GM12878 (cell line): ENCODE results near the gene TCHP. TPM values are rescaled to one million over a fixed set of nuclear protein-coding genes. Genes with fewer than 3 reads are reported as not detected.

Source experiments
- ATAC-seq: fragments of 200-7000 bp; cut with Tn5 transposase; 3 replicates; pipeline ENCODE4 v1.9.1; 2020; ENCODE audit warnings: mild to moderate bottlenecking, moderate library complexity
- BruUV-seq: library from RNA; stranded (reverse); fragments of 400-500 nt; replicated peaks from 2 replicates; lab custom pipeline; 2021; lab: Mats Ljungman, UMichigan
- CTCF ChIA-PET: fragments of 300-600 bp; sonication (Branson Sonifier 250); formaldehyde crosslinking; extraction: SDS; loops from one replicate; lab custom pipeline; 2021; ENCODE audit warnings: inconsistent platforms; lab: Yijun Ruan, JAX
- POLR2A ChIA-PET: fragments of 350-600 bp; formaldehyde crosslinking; extraction: SDS; loops from one replicate; lab custom pipeline; 2021; ENCODE audit warnings: inconsistent platforms; lab: Charles Lee
- RAD21 ChIA-PET: fragments of 300-600 bp; sonication (Branson Sonifier 250); formaldehyde crosslinking; loops from one replicate; lab custom pipeline; 2023; ENCODE audit warnings: antibody characterized with exemption; ENCODE audit not compliant: unreplicated experiment; lab: Charles Lee
- SMC1A ChIA-PET: fragments of 300-600 bp; sonication (Branson Sonifier 250); formaldehyde crosslinking; loops from one replicate; lab custom pipeline; 2023; ENCODE audit not compliant: unreplicated experiment, uncharacterized antibody; lab: Charles Lee
- DNase-seq: peaks from one replicate; pipeline ENCODE4 v3.0.0-alpha.2; 2011; ENCODE audit warnings: low read depth, low spot score
- FAIRE-seq: peaks from 3 replicates; lab custom pipeline; 2011; peaks lifted over from hg19 to GRCh38; lab: Jason Lieb, UNC
- H2AFZ ChIP-seq: 2 replicates; pipeline ENCODE4 v1.6.0; 2011; ENCODE audit warnings: low read depth, low read length, control low read depth; ENCODE audit not compliant: control insufficient read depth
- H3K27ac ChIP-seq: 2 replicates; pipeline ENCODE4 v1.5.1; 2011; ENCODE audit warnings: control low read depth; ENCODE audit not compliant: control insufficient read depth, insufficient read depth
- H3K27me3 ChIP-seq, 2 experiments: replicated peaks in 1 of 2; 2 replicates each; pipeline versions ENCODE4 v1.6.0 to v1.6.1; 2011; ENCODE audit warnings: low read length in 1 of 2; ENCODE audit not compliant: control insufficient read depth in 2 of 2, insufficient read depth in 2 of 2
- H3K36me3 ChIP-seq, 2 experiments: 2 replicates each; pipeline ENCODE4 v1.5.1; 2011; ENCODE audit warnings: low read length in 1 of 2; ENCODE audit not compliant: control insufficient read depth in 2 of 2, insufficient read depth in 2 of 2
- H3K4me1 ChIP-seq: 2 replicates; pipeline ENCODE4 v1.6.1; 2011; ENCODE audit warnings: mild to moderate bottlenecking, low read length, moderate library complexity, mixed read lengths; ENCODE audit not compliant: control insufficient read depth, insufficient read depth
- H3K4me2 ChIP-seq: 2 replicates; pipeline ENCODE4 v1.6.0; 2011; ENCODE audit warnings: control low read depth; ENCODE audit not compliant: control insufficient read depth, insufficient read depth
- H3K4me3 ChIP-seq: fragments of 200-600 bp; sonication (generic); 2 replicates; pipeline ENCODE4 v1.5.1; 2016
- H3K79me2 ChIP-seq: 2 replicates; pipeline ENCODE4 v1.6.0; 2011; ENCODE audit warnings: low read length; ENCODE audit not compliant: control insufficient read depth, insufficient read depth
- H3K9ac ChIP-seq: 2 replicates; pipeline ENCODE4 v1.8.0; 2011; ENCODE audit warnings: low read length, control low read depth, mixed read lengths; ENCODE audit not compliant: control insufficient read depth, insufficient read depth
- H3K9me3 ChIP-seq: replicated peaks from 3 replicates; pipeline ENCODE4 v1.5.1; 2011; ENCODE audit warnings: mild to moderate bottlenecking, low read length; ENCODE audit not compliant: control insufficient read depth, insufficient read depth
- H4K20me1 ChIP-seq: 2 replicates; pipeline ENCODE4 v1.6.0; 2011; ENCODE audit not compliant: control insufficient read depth, insufficient read depth
- PBX3 ChIP-seq: IDR thresholded peaks from 2 replicates; pipeline ENCODE4 v1.6.1; 2011; ENCODE audit warnings: mild to moderate bottlenecking, low read depth, low read length, moderate library complexity; ENCODE audit not compliant: insufficient replicate concordance
- RFX5 ChIP-seq: IDR thresholded peaks from 2 replicates; pipeline ENCODE4 v1.6.1; 2011; ENCODE audit warnings: low read depth, low read length, improper control_type of control experiment
- RUNX3 ChIP-seq: IDR thresholded peaks from 2 replicates; pipeline ENCODE4 v1.6.1; 2012; ENCODE audit warnings: low read length, inconsistent platforms
- ZNF622 ChIP-seq: fragments of 450-650 bp; IDR thresholded peaks from 2 replicates; pipeline ENCODE4 v1.6.1; 2017; ENCODE audit warnings: mild to moderate bottlenecking, inconsistent platforms
- WGBS: methylation state at CpG from one replicate; pipeline ENCODE4 v1.1.6; 2016; ENCODE audit warnings: low lambda C conversion rate; ENCODE audit not compliant: insufficient replicate concordance, insufficient coverage; ENCODE audit errors: missing lambda C conversion rate; 5-methylcytosine and 5-hydroxymethylcytosine counted together
- in situ Hi-C: fragments of 300-500 bp; cut with MboI; formaldehyde crosslinking; loops from 9 replicates; pipeline ENCODE4 v1.14.3; 2018; ENCODE audit warnings: mixed read lengths
- intact Hi-C: fragments of 100-400 bp; cut with micrococcal nuclease; formaldehyde crosslinking; loops from one replicate; pipeline ENCODE4 v1.14.2; 2022; ENCODE audit not compliant: unreplicated experiment
- polyA plus RNA-seq, 11 experiments: library from polyadenylated mRNA; depleted of rRNA in 4 of 11; unstranded in 6 of 11; stranded (reverse) in 5 of 11; fragments of >200 nt; fragmentation: Nextera tagmentation in 4 of 11; fragmentation: Illumina TruSeq in 1 of 11; extraction: Ambion mirVana in 4 of 11; extraction: Trizol in 1 of 11; gene quantifications; 1 replicate in 1 of 11; 2 replicates in 10 of 11; pipeline versions ENCODE4 v1.2.1 to v1.2.3, GENCODE V29; 2011 to 2016; ENCODE audit warnings: inconsistent platforms in 2 of 11, missing spikeins in 2 of 11, low read depth in 1 of 11
- total RNA-seq, 4 experiments: library from RNA; depleted of rRNA in 3 of 4; stranded (reverse); fragments of >200 nt in 3 of 4; fragmentation: Illumina TruSeq in 1 of 4; extraction: Trizol in 1 of 4; gene quantifications; 2 replicates each; pipeline versions ENCODE4 v1.2.1 to v1.2.3, GENCODE V29; 2013 to 2021

TCHP gene
- total and polyA plus RNA-seq, 10 of the 15 experiments (the other 5 are each of a cell fraction or from before 2014, with no cell fraction given): 4.8 to 18.6 (median 15.0) TPM

DNA sequence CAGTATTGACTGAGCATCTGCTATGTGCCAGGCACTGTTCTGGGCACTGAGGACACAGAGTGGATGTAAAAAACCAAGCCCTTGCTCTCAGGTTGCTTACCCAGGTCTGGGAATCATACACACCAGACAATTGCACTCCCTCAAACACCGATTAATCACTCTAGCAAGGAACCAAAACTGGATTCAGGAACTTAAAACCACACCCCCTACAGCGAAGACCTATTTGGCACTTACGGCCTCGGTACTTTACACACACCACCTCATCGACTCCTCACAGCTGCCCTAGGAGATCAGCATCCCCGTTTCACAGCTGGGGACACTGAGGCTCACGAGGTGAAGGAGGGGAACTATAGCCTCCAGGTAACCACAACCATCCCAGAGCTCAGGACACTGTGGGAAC lies 21.3 kb upstream of the TCHP start:
- no peak for TF ChIP-seq PBX3
- no peak for TF ChIP-seq RFX5
- no peak for TF ChIP-seq ZNF622
- 0 out of 2 replicates have a peak, but pooled peaks have one; percentile 4 for TF ChIP-seq RUNX3
- peak overlapping the region; percentile 97 for H3K4me3 ChIP-seq
- ChIA-PET POLR2A (no interaction called here), CTCF (interaction anchor here (1.0 to 4.4 kb wide), 9 partner anchors 10 to 446 kb away, joined by 3 to 55 read pairs (median 5); no protein-coding TSS in a partner anchor), RAD21 (interaction anchor here (1.0 to 1.7 kb wide), 4 partner anchors 10 to 33 kb away, joined by 3 to 9 read pairs (median 3); no protein-coding TSS in a partner anchor), SMC1A (interaction anchor here (0.6 to 6.0 kb wide), 6 partner anchors 10 to 306 kb away, joined by 3 to 47 read pairs (median 4); no protein-coding TSS in a partner anchor)
- peaks cover 10% of the 10 kb centered on the region for H3K79me2 ChIP-seq
- no peaks in the 10 kb centered on the region for H3K36me3 ChIP-seq
- peaks cover 29% of the 10 kb centered on the region for H3K4me1 ChIP-seq
- BruUV-seq: no TSS peak
- no peak for FAIRE-seq
- intact Hi-C loops (no loop called here), in situ Hi-C loops (loop anchor here (5.0 kb wide), 1 partner anchor 76 kb away; no protein-coding TSS in a partner anchor)
- no peak for DNase-seq
- H3K4me2 ChIP-seq: peak overlapping the region; percentile 92
- H3K27me3 ChIP-seq: no peaks in the 10 kb centered on the region
- no peak overlapping the region for H3K27ac ChIP-seq
- 0 out of 2 replicates have a peak, but pooled peaks cover 2% of the 10 kb centered on the region for H4K20me1 ChIP-seq
- H3K9me3 ChIP-seq: no peaks in the 10 kb centered on the region
- 50% methylated on average over 7 of the region's 7 CpGs for WGBS
- peak overlapping the region; percentile 59 for H3K9ac ChIP-seq
- no peak overlapping the region for H2AFZ ChIP-seq
- ATAC-seq: peak; percentile 4; the same call in 2 of the 3 replicates
